Ishikawa (cell line): ENCODE results near the gene DDX54.

Experiments
- CEBPB ChIP-seq: IDR thresholded peaks from 2 replicates; pipeline ENCODE4 v1.6.1; 2012
- CREB1 ChIP-seq: IDR thresholded peaks from 2 replicates; pipeline ENCODE4 v1.6.1; 2012; ENCODE audit warnings: low read depth
- EP300 ChIP-seq: IDR thresholded peaks from 2 replicates; pipeline ENCODE4 v1.6.1; 2012; ENCODE audit warnings: borderline replicate concordance
- FOXM1 ChIP-seq: IDR thresholded peaks from 2 replicates; pipeline ENCODE4 v1.6.1; 2012; ENCODE audit warnings: low read depth, borderline replicate concordance
- MAX ChIP-seq: IDR thresholded peaks from 2 replicates; pipeline ENCODE4 v1.6.1; 2012
- NFIC ChIP-seq: IDR thresholded peaks from 2 replicates; pipeline ENCODE4 v1.6.1; 2012
- RAD21 ChIP-seq: IDR thresholded peaks from 2 replicates; pipeline ENCODE4 v1.6.1; 2012; ENCODE audit warnings: low read depth
- REST ChIP-seq: IDR thresholded peaks from 2 replicates; pipeline ENCODE4 v1.6.1; 2012; ENCODE audit warnings: low read depth, mild to moderate bottlenecking
- TAF1 ChIP-seq: IDR thresholded peaks from 2 replicates; pipeline ENCODE4 v1.6.1; 2012; ENCODE audit warnings: low read depth, mild to moderate bottlenecking
- TCF12 ChIP-seq: IDR thresholded peaks from 2 replicates; pipeline ENCODE4 v1.6.1; 2012; ENCODE audit warnings: low read depth

DNA sequence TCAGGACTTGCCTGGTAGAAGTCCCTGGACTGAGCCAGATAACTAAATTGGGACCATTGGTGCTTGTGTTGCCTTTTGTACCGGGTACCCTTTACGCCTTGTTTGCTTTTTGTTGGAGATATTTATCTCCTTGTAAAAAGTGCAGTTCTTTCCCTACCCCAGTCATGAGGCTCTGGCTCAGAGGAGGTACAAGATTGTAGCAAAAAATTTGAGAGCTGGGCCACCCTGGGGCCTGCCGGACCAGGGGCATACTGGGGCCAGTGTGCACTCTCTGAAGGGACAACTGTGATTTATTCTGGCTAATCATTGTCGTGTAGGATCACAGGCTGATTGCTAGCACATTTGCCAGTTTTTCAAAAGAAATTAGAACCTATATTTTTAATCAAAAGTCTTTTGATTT is 49.2 kb upstream of the DDX54 start:
- TF ChIP-seq CREB1 (no peak), EP300 (no peak), NFIC (no peak), REST (no peak), TAF1 (no peak), TCF12 (no peak), RAD21 (no peak), MAX (no peak), CEBPB (no peak), FOXM1 (no peak)
